T-helper 22 cell (primary cell): Measurements from ENCODE around the gene EXOSC3.
"Not testable (repeated sequence)": the region's sequence is repeated elsewhere in the genome, so short reads cannot be mapped to it uniquely, and the experiment has no call there.

ENCODE experiments used
- DNase-seq: peaks from one replicate; pipeline ENCODE4 v3.0.0-alpha.2; 2020; ENCODE audit warnings: low read depth

Gene EXOSC3

GRCh38 chr9:37775216-37775919, 9.5 kb downstream of the EXOSC3 start:
- DNase-seq: no peak

GRCh38 chr9:37769995-37770394, 14.9 kb downstream of the EXOSC3 start:
- DNase-seq: no peak

DNA sequence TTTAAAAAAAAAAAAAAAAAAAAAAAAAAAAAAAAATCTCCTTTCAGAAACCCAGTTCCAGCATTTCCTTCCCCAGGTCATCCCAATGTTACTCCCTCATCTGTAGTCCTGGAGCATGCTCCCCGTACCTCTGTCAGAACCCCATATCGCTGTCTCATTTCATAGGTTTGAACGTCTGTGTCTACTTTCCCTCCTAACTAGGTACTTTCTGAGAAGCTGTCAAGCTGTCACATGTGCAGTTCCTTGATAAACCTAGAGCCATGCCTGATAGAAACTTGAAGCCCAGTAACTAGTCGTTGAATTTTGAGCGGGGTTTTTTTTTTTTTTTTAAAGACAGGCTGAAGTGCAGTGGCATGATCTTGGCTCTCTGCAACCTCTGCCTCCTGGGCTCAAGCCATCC, 15.6 kb downstream of the EXOSC3 start:
- DNase-seq: no peak

GRCh38 chr9:37765263-37765662, 19.6 kb downstream of the EXOSC3 start:
- not testable (repeated sequence) for DNase-seq

- DNase-seq: no peak
Measured at GRCh38 chr9:37761511-37761910, 23.4 kb downstream of the EXOSC3 start.

- no peak for DNase-seq
Measured at GRCh38 chr9:37760416-37761161, 24.3 kb downstream of the EXOSC3 start.

DNA sequence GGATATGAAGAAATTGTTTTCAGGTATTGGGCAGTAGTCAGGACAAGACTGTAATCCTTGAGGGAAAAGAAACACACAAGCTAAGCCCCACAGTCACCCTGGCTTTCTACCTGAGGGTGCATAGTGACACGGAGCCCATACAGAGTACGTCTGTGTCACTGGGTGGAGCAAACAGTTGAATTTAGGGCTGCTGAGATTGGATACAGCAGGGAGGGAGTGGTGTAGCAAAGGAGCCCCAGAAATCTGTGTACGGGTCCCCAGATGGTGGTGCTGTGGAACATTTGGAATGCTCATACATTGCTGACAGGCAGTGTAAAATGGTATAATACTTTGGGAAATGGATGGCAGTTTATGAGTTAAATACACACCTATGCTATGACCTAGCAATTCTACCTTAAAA, 26.1 kb downstream of the EXOSC3 start:
- no peak for DNase-seq

DNA sequence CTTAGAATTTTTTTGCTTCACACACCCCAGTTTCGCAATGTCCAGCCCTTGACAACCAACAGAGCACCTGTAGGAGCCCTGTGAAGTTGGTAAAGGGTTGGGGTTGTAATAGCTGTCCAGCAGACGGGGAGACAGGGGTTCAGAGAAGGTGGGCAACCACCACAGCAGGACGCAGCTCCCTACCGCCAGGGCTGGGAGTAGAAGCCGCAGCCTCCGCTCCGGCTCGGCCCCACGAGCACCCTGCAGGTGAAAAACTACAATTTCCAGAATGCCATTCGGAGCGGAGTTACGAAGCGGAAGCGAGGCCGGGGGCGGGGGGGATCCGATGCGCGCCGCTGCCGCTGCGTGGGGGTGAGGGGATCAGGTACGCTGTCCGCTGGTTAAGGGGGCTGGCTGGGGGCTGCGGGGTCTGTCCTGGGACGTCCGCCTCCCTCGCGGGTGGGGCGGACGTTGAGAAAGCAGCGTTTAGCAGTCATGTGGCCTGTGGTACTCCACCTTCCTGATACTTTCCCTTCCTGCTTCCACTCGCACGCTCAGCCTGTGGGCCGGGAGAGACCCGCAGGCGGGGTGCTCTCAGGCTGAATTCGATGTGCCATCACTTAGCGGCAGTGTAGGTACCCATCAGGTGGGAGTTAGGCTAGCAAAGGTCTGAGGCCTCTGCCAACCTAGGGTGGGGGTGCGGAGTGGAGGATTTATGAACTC, 31.2 kb downstream of the EXOSC3 start, which contains the start of gene TRMT10B:
TRMT10B (plus strand) TSS at position 317 of the 702 bp plus-strand sequence. CDS start 8,127 bp downstream, outside the sequence.
- peak; percentile 54 for DNase-seq

DNA sequence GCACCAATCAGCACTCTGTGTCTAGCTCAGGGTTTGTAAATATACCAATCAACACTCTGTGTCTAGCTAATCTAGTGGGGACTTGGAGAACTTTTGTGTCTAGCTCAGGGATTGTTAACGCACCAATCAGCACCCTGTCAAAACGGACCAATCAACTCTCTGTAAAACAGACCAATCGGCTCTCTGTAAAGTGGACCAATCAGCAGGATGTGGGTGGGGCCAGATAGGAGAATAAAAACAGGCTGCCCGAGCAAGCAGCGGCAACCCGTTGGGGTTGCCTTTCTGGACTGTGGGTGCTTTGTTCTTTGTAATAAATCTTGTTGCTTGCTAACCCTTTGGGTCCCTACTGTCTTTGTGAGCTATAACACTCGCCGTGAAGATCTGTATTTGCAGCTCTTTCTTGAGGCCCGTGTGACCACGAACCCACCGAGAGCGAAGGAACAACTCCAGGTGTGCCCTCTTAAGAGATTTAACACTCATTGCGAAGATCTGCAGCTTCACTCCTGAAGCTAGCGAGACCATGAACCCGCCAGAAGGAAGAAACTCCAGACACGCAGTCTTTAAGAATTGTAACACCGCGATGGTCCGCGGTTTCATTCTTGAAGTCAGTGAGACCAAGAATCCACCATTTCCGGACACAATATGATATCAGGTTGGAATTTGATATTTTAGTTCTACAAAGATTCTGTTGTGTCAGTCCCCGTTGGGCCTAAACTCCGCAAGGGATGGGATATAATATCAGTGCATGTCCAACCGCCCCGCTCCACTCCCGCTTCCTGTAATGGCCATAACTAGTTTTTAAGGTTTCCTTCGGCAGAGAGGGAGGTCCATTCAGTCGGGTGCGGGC, 32.0 kb downstream of the EXOSC3 start:
- DNase-seq: no peak

GRCh38 chr9:37752112-37752511, 32.8 kb downstream of the EXOSC3 start:
- DNase-seq: not testable (repeated sequence)

DNA sequence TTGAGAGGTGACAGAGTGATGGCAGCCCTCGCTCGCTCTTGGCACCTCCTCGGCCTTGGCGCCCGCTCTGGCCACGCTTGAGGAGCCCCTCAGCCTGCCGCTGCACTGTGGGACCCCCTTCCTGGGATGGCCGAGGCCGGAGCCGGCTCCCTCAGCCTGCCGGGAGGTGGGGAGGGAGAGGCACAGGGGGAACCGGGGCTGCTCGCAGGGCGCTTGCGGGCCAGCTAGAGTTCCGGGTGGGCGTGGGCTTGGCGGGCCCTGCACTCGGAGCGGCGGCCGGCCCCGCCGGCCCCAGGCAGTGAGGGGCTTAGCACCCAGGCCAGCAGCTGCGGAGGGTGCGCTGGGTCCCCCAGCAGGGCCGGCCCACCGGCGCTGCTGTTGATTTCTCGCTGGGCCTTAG, 33.2 kb downstream of the EXOSC3 start:
- DNase-seq: not testable (repeated sequence)

GRCh38 chr9:37751186-37751585, 33.7 kb downstream of the EXOSC3 start:
- DNase-seq: no peak

DNA sequence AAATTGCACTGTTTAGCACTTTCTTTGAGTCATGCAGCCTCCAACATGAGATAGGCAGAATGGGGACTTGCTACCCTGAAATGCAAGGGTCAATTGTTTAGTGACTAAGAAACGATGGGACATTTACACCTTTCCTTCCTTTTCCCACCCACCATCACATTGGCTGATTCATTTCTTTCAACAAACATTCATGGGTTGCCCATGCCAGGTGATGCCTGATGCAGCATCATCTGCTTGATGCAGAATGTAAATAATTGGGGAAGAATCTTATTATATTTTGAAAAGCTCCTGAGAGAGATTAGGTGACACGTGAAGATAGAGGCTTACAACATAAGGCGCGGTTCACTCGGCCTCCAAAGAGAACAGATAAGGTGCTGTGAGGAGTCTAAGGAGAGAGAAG, 35.7 kb downstream of the EXOSC3 start:
- no peak for DNase-seq

GRCh38 chr9:37747271-37747753, 37.6 kb downstream of the EXOSC3 start:
- no peak for DNase-seq

DNA sequence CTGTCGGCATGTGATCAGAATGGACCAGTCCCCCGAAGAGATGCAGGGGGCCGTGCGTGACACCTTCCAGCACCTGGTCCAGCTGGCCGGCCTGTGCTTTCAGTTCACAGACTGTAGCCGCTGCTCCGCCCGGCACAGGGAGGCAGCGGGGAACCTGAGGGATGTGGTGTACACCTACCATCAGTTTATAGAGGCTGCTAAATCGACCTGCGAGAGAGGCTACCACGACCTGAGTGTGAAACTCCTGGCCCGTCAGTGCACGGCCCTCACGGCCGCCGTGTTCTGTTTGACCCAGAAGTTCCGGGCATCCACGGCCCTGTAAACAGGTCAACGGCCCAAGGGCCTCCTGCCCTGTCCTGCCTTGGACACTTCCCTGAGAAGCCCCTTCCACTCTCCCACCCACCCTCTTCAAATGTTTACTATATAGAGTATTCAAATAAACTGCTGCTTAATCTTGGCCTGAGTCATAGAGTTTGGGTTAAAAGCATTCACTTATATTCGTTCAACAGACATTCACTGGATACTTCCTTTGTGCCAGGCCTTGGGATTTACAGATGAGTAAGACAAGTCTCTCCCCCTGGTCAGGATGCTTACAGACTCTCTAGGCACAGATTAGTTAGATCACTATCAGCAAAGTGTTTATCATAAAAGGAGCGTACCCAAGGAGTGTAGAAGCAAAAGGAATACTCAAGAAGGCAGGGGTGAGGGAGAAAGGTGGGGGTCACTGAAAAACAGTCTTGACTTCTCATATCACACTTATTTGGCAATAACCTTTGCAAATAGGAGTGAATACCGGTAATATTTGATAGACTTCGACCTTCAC, 38.2 kb downstream of the EXOSC3 start:
- no peak for DNase-seq

- no peak for DNase-seq
Measured at GRCh38 chr9:37745970-37746369, 38.9 kb downstream of the EXOSC3 start.

- no peak for DNase-seq
Measured at GRCh38 chr9:37740631-37741328, 44.1 kb downstream of the EXOSC3 start.

GRCh38 chr9:37740128-37740527, 44.7 kb downstream of the EXOSC3 start:
- DNase-seq: no peak

DNA sequence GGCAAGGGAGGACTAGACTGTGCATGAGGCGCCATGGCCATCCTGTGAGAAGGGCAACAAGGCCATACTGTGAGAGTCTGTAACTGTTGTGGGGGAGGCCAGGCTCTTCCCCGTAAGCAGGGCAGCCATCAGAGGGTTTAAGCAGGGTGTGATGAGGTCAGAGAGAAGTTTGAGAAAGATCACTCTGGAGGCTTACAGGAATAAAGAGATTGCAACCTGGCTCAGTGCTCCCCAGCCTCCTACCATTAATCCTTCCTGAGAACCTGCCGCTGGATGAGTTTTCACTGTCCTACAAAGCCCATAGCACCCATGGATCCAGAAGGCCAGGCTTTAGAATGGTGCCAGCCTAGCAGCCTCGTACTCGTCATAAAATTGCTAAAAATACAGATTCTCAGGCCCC, 45.6 kb downstream of the EXOSC3 start:
- DNase-seq: no peak

DNA sequence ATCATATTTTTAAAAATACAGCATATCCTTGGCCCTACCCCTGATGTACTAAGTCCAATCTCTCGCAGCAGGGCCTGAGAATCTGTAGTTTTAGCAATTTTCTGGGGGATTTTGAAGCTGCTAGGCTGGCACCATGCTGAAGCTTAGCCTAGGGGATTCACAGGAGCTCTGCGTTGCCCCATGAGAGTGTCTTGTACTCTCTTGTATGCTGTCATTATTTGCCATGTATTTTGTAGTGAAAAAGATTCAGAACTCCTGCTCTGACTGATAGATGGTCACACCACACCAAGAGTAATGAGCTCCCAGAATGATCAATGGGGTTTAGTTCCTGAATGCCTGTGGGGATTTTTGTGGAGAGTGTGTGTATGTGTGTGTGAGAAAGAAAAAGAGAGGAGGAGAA, 51.9 kb downstream of the EXOSC3 start:
- DNase-seq: no peak
